HG02840 (cell line): ENCODE data around the gene CPA5.
"Not testable (repeated sequence)": the region's sequence is repeated elsewhere in the genome, so short reads cannot be mapped to it uniquely, and the experiment has no call there.

Source experiments
- ATAC-seq: cut with Tn5 transposase; IDR thresholded peaks from one replicate; pipeline ENCODE4 v1.9.1; 2021; ENCODE audit warnings: mild to moderate bottlenecking, moderate library complexity, moderate number of reproducible peaks; ENCODE audit not compliant: unreplicated experiment, low FRiP score

CPA5 gene

GRCh38 chr7:130344271-130344866 lies at the start of gene CPA5:
Gene CPA5 (plus strand): TSS chr7:130344816. CDS start chr7:130346486, 1,670 bp downstream.
- no peak for ATAC-seq

DNA sequence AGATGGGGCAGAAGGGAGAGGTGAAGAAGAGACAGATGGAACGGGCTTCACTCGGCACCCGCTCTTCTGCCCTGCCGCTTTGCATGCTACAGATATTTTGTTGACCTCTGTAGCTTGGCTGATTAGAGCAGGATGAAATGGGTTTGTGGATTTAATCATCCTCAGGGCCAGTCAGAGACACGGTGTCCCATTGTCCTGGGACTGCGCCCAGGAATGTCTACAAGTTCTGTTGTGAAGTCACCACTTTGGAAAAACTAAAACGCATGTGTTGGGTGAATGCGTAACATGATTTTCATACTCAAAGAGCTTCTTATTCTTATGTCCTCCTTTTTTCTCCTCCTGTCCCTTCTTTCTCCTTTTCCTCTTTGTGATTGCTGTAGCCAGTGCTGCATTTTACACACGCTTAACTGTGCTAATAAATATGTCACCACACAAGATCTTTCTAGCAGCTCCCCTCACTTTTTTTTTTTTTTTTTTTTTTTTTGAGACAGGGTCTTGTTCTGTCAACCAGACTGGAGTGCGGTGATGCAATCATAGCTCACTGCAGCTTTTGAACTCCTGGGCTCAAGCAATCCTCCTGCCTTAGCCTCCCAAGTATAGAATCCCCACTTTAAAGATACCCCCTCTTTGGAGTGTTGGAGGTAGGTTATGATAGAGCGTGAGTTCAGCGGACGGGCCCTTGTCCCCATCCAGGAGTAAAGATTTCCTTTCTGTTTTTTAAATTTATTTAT lies 48.2 kb upstream of the CPA5 start:
- no peak for ATAC-seq

DNA sequence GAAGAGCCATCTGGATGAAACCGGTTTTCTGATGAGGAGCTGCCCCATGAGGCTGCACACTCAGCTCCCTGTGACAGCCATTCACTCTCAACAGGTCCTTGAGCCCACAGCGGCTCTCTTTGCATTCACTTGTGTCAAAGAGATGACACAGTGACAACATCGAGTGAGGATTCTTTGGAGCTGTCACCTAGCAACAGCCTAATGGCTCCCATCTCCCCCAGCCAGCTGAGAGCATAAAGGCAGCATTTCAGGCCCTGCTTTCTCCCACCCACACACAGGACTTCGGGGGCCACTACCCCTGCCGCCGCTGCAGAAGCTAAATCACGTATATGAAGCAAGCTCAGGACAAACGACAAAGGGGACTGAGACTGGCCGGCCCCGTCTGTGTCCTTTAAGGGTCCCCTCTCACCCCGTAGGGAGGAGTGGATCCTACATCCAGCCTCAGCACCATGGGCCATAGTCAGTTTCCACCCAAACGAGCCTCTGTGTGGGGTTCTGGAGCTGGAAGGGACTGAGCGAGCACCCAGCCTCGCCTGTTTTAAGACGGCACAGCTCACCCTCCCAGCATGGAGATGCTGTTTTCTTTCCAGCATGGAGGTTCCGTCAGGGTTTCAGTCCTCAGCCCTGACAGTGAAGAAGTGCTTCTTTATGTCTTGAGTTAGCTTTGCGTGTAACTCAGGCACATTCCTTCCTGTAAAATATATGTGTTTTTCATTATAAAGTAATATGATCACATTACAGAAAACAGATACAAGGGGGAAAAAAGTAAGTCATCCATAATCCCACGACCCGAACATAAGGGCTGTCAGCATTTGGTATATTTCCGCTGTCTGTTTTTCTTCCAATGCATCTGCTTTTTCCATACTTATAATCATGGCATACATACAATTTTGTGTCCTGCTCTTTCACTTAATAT lies 46.7 kb upstream of the CPA5 start:
- no peak for ATAC-seq

DNA sequence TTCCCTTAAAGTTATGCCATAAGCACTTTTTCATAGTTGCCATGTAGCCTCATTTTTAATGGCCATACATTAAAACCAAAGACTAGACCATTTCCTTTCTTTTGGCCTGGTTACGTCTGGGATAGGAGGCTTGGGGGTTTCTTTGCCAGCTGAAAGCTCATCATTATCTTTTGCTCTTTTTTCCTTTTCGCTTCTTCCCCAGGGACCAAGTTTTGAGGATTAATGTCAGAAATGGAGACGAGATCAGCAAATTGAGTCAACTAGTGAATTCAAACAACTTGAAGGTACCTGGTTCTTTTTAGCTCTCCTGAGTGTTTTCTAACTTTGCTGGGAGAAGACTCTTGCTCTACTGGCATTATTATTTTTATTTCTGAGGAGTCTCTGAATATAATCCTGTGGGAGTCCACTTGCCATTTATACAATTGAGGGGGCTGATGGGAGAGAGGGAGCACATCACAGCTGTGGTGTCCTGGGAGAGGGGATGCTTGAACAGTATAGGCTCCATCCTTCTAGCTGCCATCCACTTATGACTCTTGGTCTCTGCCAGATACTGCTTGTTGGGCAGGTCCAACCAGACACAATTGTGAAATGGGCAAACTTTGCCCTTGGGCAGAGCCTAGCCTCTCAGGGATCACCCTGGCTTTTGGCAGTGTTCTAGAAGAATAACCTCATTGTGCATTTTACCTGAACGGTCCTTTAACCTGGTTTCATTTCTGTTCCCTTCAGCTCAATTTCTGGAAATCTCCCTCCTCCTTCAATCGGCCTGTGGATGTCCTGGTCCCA lies 45.9 kb upstream of the CPA5 start:
- ATAC-seq, result no peak

GRCh38 chr7:130299866-130300265 lies 44.8 kb upstream of the CPA5 start:
- ATAC-seq, result no peak

GRCh38 chr7:130301501-130302020 lies 43.1 kb upstream of the CPA5 start:
- ATAC-seq, result no peak

DNA sequence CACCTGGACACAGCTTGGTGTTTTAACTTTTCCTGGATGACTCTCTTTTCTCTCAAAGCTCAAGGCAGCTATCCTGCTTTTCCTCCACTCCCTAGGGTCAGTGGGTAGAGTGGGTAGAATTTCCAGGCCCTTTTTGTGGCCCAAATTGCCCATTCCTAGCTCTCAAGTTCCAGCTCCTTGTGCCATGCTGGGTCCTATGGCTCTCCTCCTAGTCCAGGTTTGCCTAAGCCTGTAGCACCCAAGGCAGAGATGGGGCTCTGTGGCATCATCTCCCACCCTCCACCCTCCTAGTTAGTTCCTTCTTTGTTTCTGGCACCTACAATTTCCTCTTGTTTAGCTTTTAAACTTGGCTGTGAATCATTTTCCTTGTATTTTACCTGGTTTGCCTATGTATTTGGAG lies 42.0 kb upstream of the CPA5 start:
- ATAC-seq, result no peak

DNA sequence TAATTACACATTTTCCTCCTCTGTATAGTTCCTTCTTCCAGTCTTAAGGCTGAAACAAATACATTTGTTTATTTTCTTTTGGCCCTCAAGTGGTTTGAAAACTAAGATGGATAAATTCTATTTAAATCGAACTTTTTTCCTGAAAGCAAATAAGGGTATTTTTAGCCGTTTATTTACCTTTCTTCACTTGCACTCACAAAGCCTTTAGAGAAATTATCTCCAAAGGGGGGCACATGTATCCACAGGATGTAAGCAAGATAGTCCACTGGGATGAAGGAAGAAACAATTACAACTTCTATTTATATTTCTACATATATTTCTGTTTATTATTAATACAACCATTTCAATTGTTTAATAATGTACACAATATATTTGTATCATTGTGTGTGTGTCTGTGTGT lies 41.5 kb upstream of the CPA5 start:
- no peak for ATAC-seq

DNA sequence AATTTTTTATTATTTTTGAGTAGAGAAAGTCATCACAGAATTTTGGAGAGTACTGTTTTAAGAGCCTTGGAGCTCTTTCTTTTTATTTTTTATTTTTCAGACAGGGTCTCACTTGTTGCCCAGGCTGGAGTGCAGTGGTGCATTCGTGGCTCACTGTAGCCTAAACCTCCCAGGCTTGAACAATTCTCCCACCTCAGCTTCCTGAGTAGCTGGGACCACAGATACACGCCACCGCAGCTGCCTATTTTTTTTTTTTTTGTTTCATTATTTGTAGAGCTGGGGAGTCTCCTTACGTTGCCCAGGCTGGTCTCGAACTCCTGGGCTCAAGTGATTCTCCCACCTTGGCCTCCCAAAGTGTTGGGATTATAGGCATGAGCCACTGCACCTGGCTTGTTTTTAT lies 41.1 kb upstream of the CPA5 start:
- ATAC-seq, result no peak

DNA sequence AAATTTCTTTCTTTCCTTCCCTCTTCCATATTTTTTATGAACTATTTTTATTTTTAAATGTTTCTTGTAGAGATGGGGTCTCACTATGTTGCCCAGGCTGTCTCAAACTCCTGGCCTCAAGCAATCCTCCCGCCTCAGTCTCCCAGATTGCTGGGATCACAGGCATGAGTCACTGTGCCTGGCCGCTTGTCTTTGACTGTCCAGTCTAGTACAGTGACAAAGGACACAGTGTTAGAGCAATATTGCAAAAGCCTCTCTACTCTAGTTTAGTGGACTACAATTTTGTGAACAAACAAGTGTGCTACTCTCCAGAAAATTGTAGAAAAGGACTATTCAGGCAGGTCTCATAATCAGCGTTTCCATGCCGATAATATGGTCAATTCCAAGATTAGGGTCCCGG lies 40.6 kb upstream of the CPA5 start:
- ATAC-seq, result no peak

GRCh38 chr7:130304878-130305277 lies 39.7 kb upstream of the CPA5 start:
- ATAC-seq, result no peak

DNA sequence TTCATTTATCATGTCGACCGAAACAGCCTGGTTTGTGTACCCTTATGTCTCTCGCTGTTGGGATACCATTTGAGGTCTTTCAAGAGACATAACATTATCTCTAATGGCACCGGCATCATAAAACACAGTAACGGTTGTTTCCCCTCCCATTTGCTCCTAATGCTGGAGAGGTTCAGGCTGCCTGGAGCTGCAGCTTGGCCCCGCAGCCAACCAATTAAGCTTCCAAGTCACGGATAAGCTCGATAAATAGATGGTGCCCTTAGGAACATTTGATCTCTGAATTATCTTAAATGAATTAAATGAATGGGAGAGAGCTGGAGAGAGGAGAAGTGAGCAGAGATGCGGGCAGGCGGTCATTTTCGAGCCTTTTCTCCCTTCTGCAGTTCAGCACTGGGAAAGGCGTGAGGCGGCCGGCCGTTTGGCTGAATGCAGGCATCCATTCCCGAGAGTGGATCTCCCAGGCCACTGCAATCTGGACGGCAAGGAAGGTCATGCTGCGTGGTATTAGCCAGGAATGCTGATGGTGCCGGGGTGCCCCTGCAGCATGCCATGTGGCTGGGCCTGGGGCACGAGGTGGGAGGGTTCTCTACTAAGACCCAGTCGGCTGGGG lies 39.1 kb upstream of the CPA5 start:
- no peak for ATAC-seq

GRCh38 chr7:130309986-130310385 lies 34.6 kb upstream of the CPA5 start:
- no peak for ATAC-seq

DNA sequence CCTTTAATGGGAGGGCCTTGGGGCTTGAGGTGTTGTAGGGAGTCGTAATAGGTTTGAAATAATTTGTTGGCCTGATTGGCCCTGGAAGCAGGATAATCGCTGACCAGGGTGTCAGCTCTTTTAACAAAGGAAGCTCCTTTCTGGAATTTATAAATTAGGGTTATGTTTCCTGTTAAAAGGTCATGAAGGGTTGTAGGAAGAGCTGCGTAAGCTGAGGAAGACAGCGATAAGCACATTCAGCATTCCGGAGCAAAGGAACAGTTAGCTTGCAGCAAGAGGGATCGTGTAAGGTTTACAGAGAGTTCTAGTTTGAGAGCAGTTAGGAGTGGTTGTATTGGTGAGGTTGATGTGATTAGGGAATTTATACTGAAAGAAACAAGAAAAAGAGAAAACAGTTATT lies 30.3 kb upstream of the CPA5 start:
- ATAC-seq, result no peak

- ATAC-seq, result no peak
Measured at GRCh38 chr7:130319541-130319940, 25.1 kb upstream of the CPA5 start.

DNA sequence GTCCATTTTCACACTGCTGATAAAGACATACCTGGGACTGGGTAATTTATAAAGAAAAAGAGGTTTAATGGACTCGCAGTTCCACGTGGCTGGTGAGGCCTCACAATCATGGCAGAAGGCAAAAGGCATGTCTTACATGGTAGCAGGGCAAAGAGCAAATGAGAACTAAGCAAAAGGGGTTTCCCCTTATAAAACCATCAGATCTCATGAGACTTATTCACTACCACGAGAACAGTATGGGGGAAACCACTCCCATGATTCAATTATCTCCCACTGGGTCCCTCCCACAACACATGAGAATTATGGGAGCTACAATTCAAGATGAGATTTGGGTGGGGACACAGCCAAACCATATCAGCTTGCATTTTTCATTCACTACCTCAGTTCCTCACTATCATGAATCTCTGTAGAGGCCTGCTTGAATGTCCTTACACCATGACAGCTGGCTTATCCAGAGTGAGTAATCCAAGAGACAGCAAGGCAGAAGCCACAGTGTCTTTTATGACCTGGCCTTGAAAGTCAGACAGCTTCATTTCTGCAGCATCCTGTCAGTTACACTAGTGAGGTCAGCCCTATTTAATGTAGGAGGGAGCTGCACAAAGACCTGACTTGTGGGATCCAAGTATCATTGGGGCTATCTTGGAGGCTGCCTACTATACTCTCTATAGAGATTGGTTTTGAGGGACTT lies 22.9 kb upstream of the CPA5 start:
- not testable (repeated sequence) for ATAC-seq

DNA sequence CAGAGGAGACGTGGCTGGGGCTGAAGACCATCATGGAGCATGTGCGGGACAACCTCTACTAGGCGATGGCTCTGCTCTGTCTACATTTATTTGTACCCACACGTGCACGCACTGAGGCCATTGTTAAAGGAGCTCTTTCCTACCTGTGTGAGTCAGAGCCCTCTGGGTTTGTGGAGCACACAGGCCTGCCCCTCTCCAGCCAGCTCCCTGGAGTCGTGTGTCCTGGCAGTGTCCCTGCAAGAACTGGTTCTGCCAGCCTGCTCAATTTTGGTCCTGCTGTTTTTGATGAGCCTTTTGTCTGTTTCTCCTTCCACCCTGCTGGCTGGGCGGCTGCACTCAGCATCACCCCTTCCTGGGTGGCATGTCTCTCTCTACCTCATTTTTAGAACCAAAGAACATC lies 22.0 kb upstream of the CPA5 start:
- no peak for ATAC-seq

GRCh38 chr7:130324306-130324943 lies 20.2 kb upstream of the CPA5 start:
- no peak for ATAC-seq

- no peak for ATAC-seq
Measured at GRCh38 chr7:130329681-130330080, 14.9 kb upstream of the CPA5 start.
